ENCODE measurements around the gene C1QTNF4. TPM values are rescaled to one million over a fixed set of nuclear protein-coding genes. Genes with fewer than 3 reads are reported as not detected.

The C1QTNF4 gene
- total and polyA plus RNA-seq, 2 donors (not counting 1 experiment from before 2014, with no cell fraction given): 1.6 TPM; not detected in 1

DNA sequence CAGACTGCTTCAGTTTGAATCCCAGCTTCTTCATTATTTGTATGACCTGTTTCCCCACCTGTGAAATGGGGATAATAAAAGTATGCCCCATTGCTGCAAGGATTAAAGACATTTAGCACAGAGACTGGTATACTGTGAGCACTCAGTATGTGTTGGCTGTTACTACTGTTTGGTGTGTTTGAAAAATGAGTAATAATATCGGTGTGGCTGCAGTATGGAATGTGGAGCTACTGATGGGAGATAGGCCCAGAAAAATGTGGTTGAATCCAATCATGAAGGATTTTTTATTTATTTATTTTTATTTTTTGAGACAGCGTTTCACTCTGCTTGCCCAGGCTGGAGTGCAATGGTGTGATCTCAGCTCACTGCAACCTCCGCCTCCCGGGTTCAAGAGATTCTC, 9.1 kb upstream of the C1QTNF4 start:
- Histone ChIP-seq H3K27ac (ENCODE audit: low read length in 2 of 2) (no peak overlapping the region), H3K4me2 (replicated peaks; ENCODE audit: low read depth, low read length, poor library complexity, severe bottlenecking) (no peak overlapping the region), H3K79me2 (ENCODE audit: control insufficient read depth, insufficient read depth, low read length) (no peaks in the 10 kb centered on the region), H4K20me1 (ENCODE audit: control insufficient read depth, insufficient read depth, low read length, poor library complexity, severe bottlenecking) (no peaks in the 10 kb centered on the region), H3K9ac (ENCODE audit: low read length) (no peak overlapping the region), H3K36me3 (replicated peaks in 1 of 2; ENCODE audit: control extremely low read depth in 1 of 2, control insufficient read depth in 1 of 2, extremely low read depth in 1 of 2, insufficient read depth in 2 of 2, low read length in 1 of 2) (peaks cover 0 to 4% of the 10 kb centered on the region in 2 experiments), H3K4me3 (ENCODE audit: control extremely low read depth in 1 of 5, extremely low read depth in 1 of 5, insufficient read depth in 1 of 5, low read depth in 2 of 5, low read length in 4 of 5) (no peak overlapping the region), H3K9me3 (ENCODE audit: control extremely low read depth in 1 of 3, control insufficient read depth in 2 of 3, insufficient read depth in 1 of 3, low read length in 2 of 3) (no peaks in the 10 kb centered on the region), H3K27me3 (replicated peaks in 1 of 4; ENCODE audit: control extremely low read depth in 1 of 4, control insufficient read depth in 3 of 4, insufficient read depth in 4 of 4, low read length in 3 of 4) (no peaks in the 10 kb centered on the region), H3K4me1 (ENCODE audit: control insufficient read depth in 2 of 2, insufficient read depth in 2 of 2, low read length in 2 of 2) (no peaks in the 10 kb centered on the region), H2AFZ (ENCODE audit: insufficient read depth, low read depth, low read length, poor library complexity, severe bottlenecking) (no peak overlapping the region)
- no peak overlapping the region for H3K4me3 Mint-ChIP-seq
- no peaks in the 10 kb centered on the region for H3K4me1 Mint-ChIP-seq
- no peak for TF ChIP-seq EZH2 (IDR thresholded peaks at IDR 0.05; ENCODE audit: borderline replicate concordance, insufficient read depth, low read depth, low read length, poor library complexity, severe bottlenecking)
- TF ChIP-seq, protein P1, sequence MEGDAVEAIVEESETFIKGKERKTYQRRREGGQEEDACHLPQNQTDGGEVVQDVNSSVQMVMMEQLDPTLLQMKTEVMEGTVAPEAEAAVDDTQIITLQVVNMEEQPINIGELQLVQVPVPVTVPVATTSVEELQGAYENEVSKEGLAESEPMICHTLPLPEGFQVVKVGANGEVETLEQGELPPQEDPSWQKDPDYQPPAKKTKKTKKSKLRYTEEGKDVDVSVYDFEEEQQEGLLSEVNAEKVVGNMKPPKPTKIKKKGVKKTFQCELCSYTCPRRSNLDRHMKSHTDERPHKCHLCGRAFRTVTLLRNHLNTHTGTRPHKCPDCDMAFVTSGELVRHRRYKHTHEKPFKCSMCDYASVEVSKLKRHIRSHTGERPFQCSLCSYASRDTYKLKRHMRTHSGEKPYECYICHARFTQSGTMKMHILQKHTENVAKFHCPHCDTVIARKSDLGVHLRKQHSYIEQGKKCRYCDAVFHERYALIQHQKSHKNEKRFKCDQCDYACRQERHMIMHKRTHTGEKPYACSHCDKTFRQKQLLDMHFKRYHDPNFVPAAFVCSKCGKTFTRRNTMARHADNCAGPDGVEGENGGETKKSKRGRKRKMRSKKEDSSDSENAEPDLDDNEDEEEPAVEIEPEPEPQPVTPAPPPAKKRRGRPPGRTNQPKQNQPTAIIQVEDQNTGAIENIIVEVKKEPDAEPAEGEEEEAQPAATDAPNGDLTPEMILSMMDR (IDR thresholded peaks at IDR 0.05): no peak
- no peak for DNase-seq
- H3K27me3 Mint-ChIP-seq: peaks cover 5% of the 10 kb centered on the region
- intact Hi-C loops (cut with micrococcal nuclease): no loop called here
- no peaks in the 10 kb centered on the region for H3K9me3 Mint-ChIP-seq (ENCODE audit: insufficient read depth)
- ChIA-PET POLR2A (no interaction called here), CTCF (no interaction called here)
- ATAC-seq (ENCODE audit: low read depth): no peak
- 100% methylated on average over 3 of the region's 4 CpGs for WGBS (ENCODE audit: insufficient coverage)
- no peak overlapping the region for H3K27ac Mint-ChIP-seq

DNA sequence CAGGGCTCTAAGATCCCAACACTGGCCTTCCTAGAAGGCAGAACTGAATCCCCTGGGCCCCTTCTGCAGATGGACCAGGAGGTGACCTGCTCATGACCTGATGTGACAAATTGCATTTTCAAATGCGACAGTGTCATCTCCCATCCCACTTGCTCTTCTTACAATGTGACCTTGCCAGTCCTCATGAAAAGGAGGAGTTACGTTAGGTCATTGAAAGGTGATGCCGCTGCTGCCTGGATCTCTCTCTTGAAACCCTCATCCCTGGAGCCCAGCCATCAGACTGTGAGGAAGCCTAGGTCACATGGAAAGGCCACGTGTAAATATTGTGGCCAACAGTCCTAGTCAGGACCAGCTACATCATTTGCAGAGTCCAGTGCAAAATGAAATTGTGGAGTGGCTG, 5.7 kb upstream of the C1QTNF4 start:
- ChIA-PET POLR2A (no interaction called here), CTCF (interaction anchor here (0.5 to 1.3 kb wide), 2 partner anchors 14 to 57 kb away, joined by 3 to 4 read pairs; no protein-coding TSS in a partner anchor)
- ATAC-seq (ENCODE audit: low read depth) (no peak), DNase-seq (no peak)
- no peaks in the 10 kb centered on the region for H3K36me3 ChIP-seq (replicated peaks in 1 of 2; ENCODE audit: control extremely low read depth in 1 of 2, control insufficient read depth in 1 of 2, extremely low read depth in 1 of 2, insufficient read depth in 2 of 2, low read length in 1 of 2)
- no peaks in the 10 kb centered on the region for H3K4me1 ChIP-seq (ENCODE audit: control insufficient read depth in 2 of 2, insufficient read depth in 2 of 2, low read length in 2 of 2)
- 92% methylated on average over 4 of the region's 4 CpGs for WGBS (ENCODE audit: insufficient coverage)
- H3K4me1 Mint-ChIP-seq: no peaks in the 10 kb centered on the region
- TF ChIP-seq, protein P1 (IDR thresholded peaks at IDR 0.05): no peak
- no peak for TF ChIP-seq EZH2 (IDR thresholded peaks at IDR 0.05; ENCODE audit: borderline replicate concordance, insufficient read depth, low read depth, low read length, poor library complexity, severe bottlenecking)
- H3K4me2 ChIP-seq (replicated peaks; ENCODE audit: low read depth, low read length, poor library complexity, severe bottlenecking): no peak overlapping the region
- no peak overlapping the region for H3K4me3 Mint-ChIP-seq
- H3K27me3 Mint-ChIP-seq: peaks cover 17% of the 10 kb centered on the region
- H3K27ac ChIP-seq (ENCODE audit: low read length in 2 of 2): no peak overlapping the region
- H3K27me3 ChIP-seq (replicated peaks in 1 of 4; ENCODE audit: control extremely low read depth in 1 of 4, control insufficient read depth in 3 of 4, insufficient read depth in 4 of 4, low read length in 3 of 4): peaks cover 0 to 8% (median 1%) of the 10 kb centered on the region in 4 experiments
- no peaks in the 10 kb centered on the region for H4K20me1 ChIP-seq (ENCODE audit: control insufficient read depth, insufficient read depth, low read length, poor library complexity, severe bottlenecking)
- H3K9me3 ChIP-seq (ENCODE audit: control extremely low read depth in 1 of 3, control insufficient read depth in 2 of 3, insufficient read depth in 1 of 3, low read length in 2 of 3): no peaks in the 10 kb centered on the region
- no peak overlapping the region for H3K27ac Mint-ChIP-seq
- intact Hi-C loops (cut with micrococcal nuclease): no loop called here
- no peaks in the 10 kb centered on the region for H3K9me3 Mint-ChIP-seq (ENCODE audit: insufficient read depth)
- no peaks in the 10 kb centered on the region for H3K79me2 ChIP-seq (ENCODE audit: control insufficient read depth, insufficient read depth, low read length)
- H2AFZ ChIP-seq (ENCODE audit: insufficient read depth, low read depth, low read length, poor library complexity, severe bottlenecking): no peak overlapping the region
- no peak overlapping the region for H3K4me3 ChIP-seq (ENCODE audit: control extremely low read depth in 1 of 5, extremely low read depth in 1 of 5, insufficient read depth in 1 of 5, low read depth in 2 of 5, low read length in 4 of 5)
- H3K9ac ChIP-seq (ENCODE audit: low read length): no peak overlapping the region

Measured in B cell (primary cell).